H1 (cell line): Measurements from ENCODE around the gene ERAP2. TPM values are rescaled to one million over a fixed set of nuclear protein-coding genes. Genes with fewer than 3 reads are reported as not detected.

Experiments used
- CTCF ChIA-PET: fragments of 300-600 bp; sonication (Branson Sonifier 250); formaldehyde crosslinking; loops from one replicate; lab custom pipeline; 2021; ENCODE audit not compliant: partially characterized antibody; lab: Charles Lee
- POLR2A ChIA-PET: fragments of 300-600 bp; sonication (Branson Sonifier 250); formaldehyde crosslinking; loops from one replicate; lab custom pipeline; 2021; ENCODE audit warnings: inconsistent platforms; ENCODE audit not compliant: partially characterized antibody; lab: Charles Lee
- DNase-seq, 2 experiments: peaks; one replicate each; pipeline versions ENCODE4 v3.0.0 to v3.0.0-alpha.2; 2010 to 2022; ENCODE audit warnings: low spot score in 2 of 2, low read depth in 1 of 2, mixed read lengths in 1 of 2
- FAIRE-seq: peaks from 2 replicates; lab custom pipeline; 2011; peaks lifted over from hg19 to GRCh38; lab: Jason Lieb, UNC
- H2AFZ ChIP-seq: 2 replicates; pipeline ENCODE4 v1.8.1; 2012; ENCODE audit warnings: low read length, inconsistent platforms
- H2AK5ac ChIP-seq: 2 replicates; pipeline ENCODE4 v1.6.1; 2013; ENCODE audit warnings: low read depth, low read length
- H2BK120ac ChIP-seq: replicated peaks from 2 replicates; pipeline ENCODE3; 2013; ENCODE audit warnings: low read depth, low read length, inconsistent platforms
- H2BK12ac ChIP-seq: 2 replicates; pipeline ENCODE4 v1.6.1; 2013; ENCODE audit warnings: low read depth, low read length
- H2BK15ac ChIP-seq: 2 replicates; pipeline ENCODE4 v1.6.1; 2013; ENCODE audit warnings: low read length
- H2BK20ac ChIP-seq: 2 replicates; pipeline ENCODE4 v1.6.1; 2013; ENCODE audit warnings: low read length
- H2BK5ac ChIP-seq: 2 replicates; pipeline ENCODE4 v1.6.1; 2013; ENCODE audit warnings: low read depth, low read length
- H3K14ac ChIP-seq: 2 replicates; pipeline ENCODE4 v1.6.1; 2013; ENCODE audit warnings: inconsistent platforms; ENCODE audit not compliant: insufficient read length
- H3K18ac ChIP-seq: 2 replicates; pipeline ENCODE4 v1.6.1; 2013; ENCODE audit warnings: low read length; ENCODE audit errors: extremely low read depth
- H3K23ac ChIP-seq: 2 replicates; pipeline ENCODE4 v1.6.1; 2013; ENCODE audit warnings: inconsistent platforms; ENCODE audit not compliant: insufficient read length
- H3K23me2 ChIP-seq: 2 replicates; pipeline ENCODE4 v1.6.1; 2013; ENCODE audit warnings: low read depth, low read length
- H3K27ac ChIP-seq: 2 replicates; pipeline ENCODE4 v1.6.1; 2011; ENCODE audit warnings: low read depth, low read length, inconsistent platforms
- H3K27me3 ChIP-seq, 4 experiments: replicated peaks in 1 of 4; 1 replicate in 1 of 4; 2 replicates in 3 of 4; pipeline versions ENCODE4 v1.6.1 to v1.8.1; 2011 to 2013; ENCODE audit warnings: low read length in 3 of 4, mild to moderate bottlenecking in 3 of 4, inconsistent platforms in 2 of 4, mixed read lengths in 2 of 4, moderate library complexity in 1 of 4; ENCODE audit not compliant: control insufficient read depth in 3 of 4, insufficient read depth in 3 of 4; ENCODE audit errors: extremely low read depth in 1 of 4
- H3K36me3 ChIP-seq, 4 experiments: 2 replicates each; pipeline versions ENCODE4 v1.6.1 to v1.8.1; 2011 to 2013; ENCODE audit warnings: mild to moderate bottlenecking in 4 of 4, low read length in 3 of 4, moderate library complexity in 2 of 4, control low read depth in 1 of 4, inconsistent platforms in 1 of 4; ENCODE audit not compliant: insufficient read depth in 4 of 4, control insufficient read depth in 2 of 4
- H3K4ac ChIP-seq: replicated peaks from 2 replicates; pipeline ENCODE3; 2013; ENCODE audit warnings: low read length, low read depth, mixed read lengths, inconsistent platforms; ENCODE audit not compliant: insufficient read length
- H3K4me1 ChIP-seq, 4 experiments: replicated peaks in 1 of 4; 1 replicate in 1 of 4; 2 replicates in 3 of 4; pipeline versions ENCODE4 v1.6.1 to v1.8.1; 2011 to 2013; ENCODE audit warnings: low read length in 3 of 4, inconsistent platforms in 2 of 4, mixed read lengths in 1 of 4; ENCODE audit not compliant: insufficient read depth in 4 of 4, control insufficient read depth in 3 of 4
- H3K4me2 ChIP-seq, 2 experiments: 2 replicates each; pipeline versions ENCODE4 v1.6.1 to v1.8.1; 2011 to 2013; ENCODE audit warnings: low read depth in 2 of 2, low read length in 2 of 2, control low read depth in 1 of 2, inconsistent platforms in 1 of 2, mild to moderate bottlenecking in 1 of 2; ENCODE audit not compliant: insufficient read depth in 1 of 2
- H3K4me3 ChIP-seq, 4 experiments: fragments of 200-600, 300-600 bp in 1 of 4; sonication (generic), shearing (Covaris generic), sonication (Bioruptor Twin) in 1 of 4; 2 replicates each; pipeline versions ENCODE4 v1.5.1 to v1.8.1; 2011 to 2016; ENCODE audit warnings: low read length in 4 of 4, low read depth in 3 of 4, control low read depth in 2 of 4, inconsistent platforms in 2 of 4, mild to moderate bottlenecking in 2 of 4, mixed read lengths in 1 of 4, moderate library complexity in 1 of 4; ENCODE audit not compliant: insufficient read depth in 2 of 4; ENCODE audit errors: extremely low read depth in 1 of 4
- H3K56ac ChIP-seq: replicated peaks from 2 replicates; pipeline ENCODE3; 2013; ENCODE audit warnings: low read depth, mild to moderate bottlenecking, mixed read lengths, low read length, inconsistent platforms; ENCODE audit not compliant: insufficient read length
- H3K79me1 ChIP-seq: 2 replicates; pipeline ENCODE4 v1.6.1; 2013; ENCODE audit warnings: low read depth, low read length, control low read depth
- H3K79me2 ChIP-seq, 2 experiments: 2 replicates each; pipeline versions ENCODE4 v1.6.1 to v1.8.1; 2012 to 2013; ENCODE audit warnings: low read length in 2 of 2, mild to moderate bottlenecking in 2 of 2, inconsistent platforms in 1 of 2; ENCODE audit not compliant: insufficient read depth in 2 of 2, control insufficient read depth in 1 of 2
- H3K9ac ChIP-seq, 4 experiments: replicated peaks in 1 of 4; 1 replicate in 1 of 4; 2 replicates in 3 of 4; pipeline versions ENCODE4 v1.6.1 to v1.8.1; 2011 to 2013; ENCODE audit warnings: low read depth in 3 of 4, low read length in 3 of 4, control low read depth in 2 of 4, mild to moderate bottlenecking in 2 of 4, moderate library complexity in 2 of 4, inconsistent platforms in 1 of 4; ENCODE audit errors: extremely low read depth in 1 of 4
- H3K9me3 ChIP-seq, 2 experiments: 2 replicates each; pipeline versions ENCODE4 v1.6.1 to v1.8.1; 2012 to 2013; ENCODE audit warnings: mild to moderate bottlenecking in 2 of 2, moderate library complexity in 2 of 2, control low read depth in 1 of 2, inconsistent platforms in 1 of 2, low read depth in 1 of 2, low read length in 1 of 2, mixed read lengths in 1 of 2; ENCODE audit not compliant: insufficient read depth in 2 of 2
- H4K20me1 ChIP-seq, 2 experiments: replicated peaks in 1 of 2; 2 replicates each; pipeline versions ENCODE3 to v1.8.1; 2011 to 2013; ENCODE audit warnings: inconsistent platforms in 2 of 2, low read length in 2 of 2, mild to moderate bottlenecking in 1 of 2; ENCODE audit not compliant: insufficient read depth in 2 of 2, control insufficient read depth in 1 of 2
- H4K5ac ChIP-seq: 2 replicates; pipeline ENCODE4 v1.6.1; 2013; ENCODE audit warnings: low read length, low read depth, mixed read lengths, inconsistent platforms; ENCODE audit not compliant: insufficient read length
- H4K8ac ChIP-seq: 2 replicates; pipeline ENCODE4 v1.8.0; 2013; ENCODE audit warnings: mild to moderate bottlenecking, moderate library complexity, low read length, inconsistent platforms; ENCODE audit not compliant: insufficient read depth; ENCODE audit errors: extremely low read depth
- H4K91ac ChIP-seq: replicated peaks from 2 replicates; pipeline ENCODE3; 2013; ENCODE audit warnings: low read length, mixed read lengths, inconsistent platforms; ENCODE audit not compliant: insufficient read length
- BACH1 ChIP-seq: IDR thresholded peaks from 2 replicates; pipeline ENCODE4 v1.6.1; 2012; ENCODE audit warnings: low read length, improper control_type of control experiment
- BCL11A ChIP-seq, 2 experiments: IDR thresholded peaks; one replicate each; pipeline ENCODE4 v1.6.1; 2011; ENCODE audit warnings: low read depth in 2 of 2, low read length in 2 of 2, mild to moderate bottlenecking in 2 of 2
- BRCA1 ChIP-seq: IDR thresholded peaks from 2 replicates; pipeline ENCODE4 v1.6.1; 2012; ENCODE audit warnings: low read depth, low read length, improper control_type of control experiment
- CHD1 ChIP-seq: IDR thresholded peaks from 2 replicates; pipeline ENCODE4 v1.6.1; 2012; ENCODE audit warnings: low read depth, low read length, improper control_type of control experiment
- CTBP2 ChIP-seq: IDR thresholded peaks from 2 replicates; pipeline ENCODE4 v1.7.0; 2011; ENCODE audit warnings: borderline replicate concordance, mild to moderate bottlenecking, moderate library complexity, mixed read lengths, low read length; ENCODE audit not compliant: insufficient read depth, insufficient read length
- JUND ChIP-seq: IDR thresholded peaks from 2 replicates; pipeline ENCODE4 v1.6.1; 2011; ENCODE audit warnings: mild to moderate bottlenecking, improper control_type of control experiment, low read length
- RFX5 ChIP-seq: IDR thresholded peaks from 2 replicates; pipeline ENCODE4 v1.6.1; 2011; ENCODE audit warnings: low read depth, low read length, improper control_type of control experiment, borderline replicate concordance
- RXRA ChIP-seq: IDR thresholded peaks from 2 replicates; pipeline ENCODE4 v1.6.1; 2011; ENCODE audit warnings: low read depth, mild to moderate bottlenecking, low read length, moderate library complexity; ENCODE audit not compliant: insufficient read depth
- SIX5 ChIP-seq: IDR thresholded peaks from 2 replicates; pipeline ENCODE4 v1.6.1; 2011; ENCODE audit warnings: mild to moderate bottlenecking, low read depth, low read length
- TAF7 ChIP-seq: optimal IDR thresholded peaks from 2 replicates; pipeline ENCODE3; 2011; ENCODE audit warnings: low read depth, mild to moderate bottlenecking, inconsistent platforms, low read length, moderate library complexity, borderline replicate concordance
- TBP ChIP-seq: IDR thresholded peaks from 2 replicates; pipeline ENCODE4 v1.6.1; 2011; ENCODE audit warnings: low read depth, low read length, improper control_type of control experiment
- TEAD4 ChIP-seq: IDR thresholded peaks from 2 replicates; pipeline ENCODE4 v1.6.1; 2012; ENCODE audit warnings: low read depth, low read length, inconsistent platforms, mixed read lengths
- WGBS, 2 experiments: shearing (Covaris generic) in 1 of 2; methylation state at CpG; one replicate each; pipeline versions ENCODE4 v1.1.6 to v1.1.7; 2013 to 2015; ENCODE audit warnings: low lambda C conversion rate in 2 of 2, mixed read lengths in 2 of 2, inconsistent platforms in 1 of 2, low coverage in 1 of 2, missing lambda C conversion rate in 1 of 2; ENCODE audit not compliant: insufficient replicate concordance in 2 of 2, insufficient coverage in 1 of 2, insufficient read length in 1 of 2; ENCODE audit errors: extremely low coverage in 1 of 2, missing lambda C conversion rate in 1 of 2; 5-methylcytosine and 5-hydroxymethylcytosine counted together
- polyA plus RNA-seq, 7 experiments: library from polyadenylated mRNA; depleted of rRNA in 3 of 7; stranded (reverse) in 5 of 7; unstranded in 2 of 7; fragments of >200 nt in 5 of 7; fragments of 200-250 nt in 2 of 7; gene quantifications; 1 replicate in 5 of 7; 2 replicates in 1 of 7; 4 replicates in 1 of 7; pipeline versions ENCODE4 v1.2.1 to v1.2.3, GENCODE V29; 2011 to 2013; ENCODE audit warnings: missing spikeins in 2 of 7, mixed read lengths in 2 of 7
- total RNA-seq: library from RNA; stranded (reverse); fragmentation: NEBNext Ultra II Directional; extraction: Animal tissue kit (Norgen Biotek cat#: 25700); gene quantifications from 2 replicates; pipeline ENCODE4 v1.2.1, GENCODE V29; 2021
- TF ChIP-seq, protein P1 (sequence below): IDR thresholded peaks from 2 replicates; pipeline ENCODE4 v1.6.1; 2011; ENCODE audit warnings: low read length, improper control_type of control experiment
- TF ChIP-seq, protein P2 (sequence below): IDR thresholded peaks from 2 replicates; pipeline ENCODE4 v1.6.1; 2012; ENCODE audit warnings: inconsistent platforms

Gene ERAP2
- total and polyA plus RNA-seq, 2 of the 8 experiments (the other 6 are each of a cell fraction or from before 2014, with no cell fraction given), result 0.14 TPM; not detected in 1

- Histone ChIP-seq H3K18ac (no peak overlapping the region), H2BK5ac (no peak overlapping the region), H3K23me2 (no peaks in the 10 kb centered on the region), H4K91ac (no peak overlapping the region), H3K4me1 (no peaks in the 10 kb centered on the region; a peak in 1 of 7 replicates), H3K14ac (no peak overlapping the region), H2BK15ac (no peak overlapping the region), H2BK20ac (no peak overlapping the region), H2AK5ac (no peak overlapping the region), H3K23ac (no peak overlapping the region), H2AFZ (no peak overlapping the region), H3K27me3 (no peaks in the 10 kb centered on the region; a peak in 1 of 7 replicates), H3K36me3 (no peaks in the 10 kb centered on the region), H3K4me3 (no peak overlapping the region), H3K9ac (no peak overlapping the region), H3K4me2 (no peak overlapping the region), H4K8ac (no peak overlapping the region), H2BK12ac (no peak overlapping the region), H4K5ac (no peak overlapping the region), H3K79me2 (no peaks in the 10 kb centered on the region), H4K20me1 (no peaks in the 10 kb centered on the region), H3K56ac (no peak overlapping the region), H3K27ac (no peak overlapping the region), H3K79me1 (no peaks in the 10 kb centered on the region), H3K9me3 (no peaks in the 10 kb centered on the region), H2BK120ac (no peak overlapping the region), H3K4ac (no peak overlapping the region)
- ChIA-PET CTCF (no interaction called here), POLR2A (no interaction called here)
- DNase-seq, result no peak
- 85% methylated on average over 14 of the region's 14 CpGs; no CpG with 5 or more reads in 1 of the 2 experiments for WGBS, 2 experiments
- FAIRE-seq, result no peak
- TF ChIP-seq TEAD4 (no peak), BACH1 (no peak), BRCA1 (no peak), SIX5 (no peak), BCL11A (IDR thresholded peaks at IDR 0.05; ENCODE audit: low read depth in 2 of 2, low read length in 2 of 2) (no peak), RXRA (no peak), TBP (no peak), JUND (no peak), CTBP2 (no peak), CHD1 (no peak), TAF7 (no peak), RFX5 (no peak)
- TF ChIP-seq, protein P1, sequence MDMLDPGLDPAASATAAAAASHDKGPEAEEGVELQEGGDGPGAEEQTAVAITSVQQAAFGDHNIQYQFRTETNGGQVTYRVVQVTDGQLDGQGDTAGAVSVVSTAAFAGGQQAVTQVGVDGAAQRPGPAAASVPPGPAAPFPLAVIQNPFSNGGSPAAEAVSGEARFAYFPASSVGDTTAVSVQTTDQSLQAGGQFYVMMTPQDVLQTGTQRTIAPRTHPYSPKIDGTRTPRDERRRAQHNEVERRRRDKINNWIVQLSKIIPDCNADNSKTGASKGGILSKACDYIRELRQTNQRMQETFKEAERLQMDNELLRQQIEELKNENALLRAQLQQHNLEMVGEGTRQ, result no peak
- TF ChIP-seq, protein P2, sequence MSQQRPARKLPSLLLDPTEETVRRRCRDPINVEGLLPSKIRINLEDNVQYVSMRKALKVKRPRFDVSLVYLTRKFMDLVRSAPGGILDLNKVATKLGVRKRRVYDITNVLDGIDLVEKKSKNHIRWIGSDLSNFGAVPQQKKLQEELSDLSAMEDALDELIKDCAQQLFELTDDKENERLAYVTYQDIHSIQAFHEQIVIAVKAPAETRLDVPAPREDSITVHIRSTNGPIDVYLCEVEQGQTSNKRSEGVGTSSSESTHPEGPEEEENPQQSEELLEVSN, result no peak
Measured at GRCh38 chr5:96837303-96837702, 39.0 kb upstream of the ERAP2 start.
